Heart left ventricle (tissue), 16 donors: ENCODE data around the gene RALGPS1. TPM values are rescaled to one million over a fixed set of nuclear protein-coding genes. Genes with fewer than 3 reads are reported as not detected.
A peak's percentile ranks its signal among the peaks of the same experiment; 100 is the strongest.

ENCODE experiments used
- ATAC-seq, 4 donors: fragments of 200-7000 bp; cut with Tn5 transposase; one replicate each; pipeline ENCODE4 v1.9.1; 2020 to 2022; ENCODE audit warnings: moderate library complexity in 4 of 4, mild to moderate bottlenecking in 3 of 4, moderate number of reproducible peaks in 1 of 4
- DNase-seq, 5 donors: peaks; one replicate each; pipeline ENCODE4 v3.0.0-alpha.2; 2020
- H3K27ac ChIP-seq, 12 donors: fragments of 200-600 bp; sonication (generic) in 4 of 12; one replicate each; pipeline versions ENCODE4 v1.5.0 to v1.8.0; 2016 to 2022; ENCODE audit warnings: mild to moderate bottlenecking in 2 of 12
- H3K27me3 ChIP-seq, 9 donors: fragments of 200-600 bp; sonication (generic) in 2 of 9; one replicate each; pipeline versions ENCODE4 v1.5.1 to v1.8.0; 2016 to 2022; ENCODE audit warnings: mild to moderate bottlenecking in 3 of 9
- H3K36me3 ChIP-seq, 9 donors: fragments of 200-600 bp; sonication (generic) in 2 of 9; one replicate each; pipeline versions ENCODE4 v1.5.0 to v1.8.0; 2018 to 2022; ENCODE audit warnings: mild to moderate bottlenecking in 2 of 9
- H3K4me1 ChIP-seq, 12 donors: fragments of 200-600 bp; sonication (generic) in 4 of 12; one replicate each; pipeline versions ENCODE4 v1.5.0 to v1.8.0; 2016 to 2022; ENCODE audit warnings: mild to moderate bottlenecking in 3 of 12
- H3K4me3 ChIP-seq, 12 donors: fragments of 200-600 bp; sonication (generic) in 4 of 12; one replicate each; pipeline versions ENCODE4 v1.5.0 to v1.8.0; 2017 to 2022; ENCODE audit warnings: mild to moderate bottlenecking in 9 of 12, moderate library complexity in 4 of 12
- H3K9me3 ChIP-seq, 12 donors: fragments of 200-600 bp; sonication (generic) in 4 of 12; one replicate each; pipeline versions ENCODE4 v1.5.0 to v1.8.0; 2016 to 2022; ENCODE audit warnings: mild to moderate bottlenecking in 1 of 12
- POLR2A ChIP-seq, 2 donors: fragments of 450-650 bp; IDR thresholded peaks; one replicate each; pipeline ENCODE4 v1.6.1; 2017; ENCODE audit warnings: antibody characterized with exemption in 2 of 2, mild to moderate bottlenecking in 2 of 2, moderate library complexity in 2 of 2
- WGBS, 4 donors: extraction: QIAGEN DNeasy Blood & Tissue Kit in 2 of 4; methylation state at CpG; one replicate each; pipeline versions ENCODE4 v1.1.5 to v1.1.7; 2013 to 2018; 5-methylcytosine and 5-hydroxymethylcytosine counted together
- intact Hi-C, 10 donors: fragments of 100-400 bp; cut with DNase I; formaldehyde crosslinking; loops; one replicate each; pipeline versions ENCODE4 v1.11.1 to v1.14.2; 2022
- polyA plus RNA-seq, 2 donors: library from polyadenylated mRNA; stranded (reverse); fragments of 200-250 nt; gene quantifications; one replicate each; pipeline ENCODE4 v1.2.3, GENCODE V29; 2013
- total RNA-seq, 9 donors: library from RNA; depleted of rRNA in 2 of 9; stranded (reverse); fragments of >200 nt in 2 of 9; fragmentation: NEBNext Ultra II Directional in 3 of 9; extraction: Animal tissue kit (Norgen Biotek cat#: 25700) in 3 of 9; gene quantifications; one replicate each; pipeline versions ENCODE4 v1.1.0 to v1.2.4, GENCODE V29; 2016 to 2023
- TF ChIP-seq, protein P1 (sequence below), 12 donors: fragments of 200-600 bp; sonication (generic) in 4 of 12; IDR thresholded peaks; one replicate each; pipeline versions ENCODE4 v1.5.0 to v1.8.0; 2018 to 2022; ENCODE audit warnings: antibody characterized with exemption in 12 of 12, mild to moderate bottlenecking in 5 of 12
- donor health status: ischemic (EF 13 %, LVEDD 7.1; RV severe dilation, severe dysfunction).
- donor health status: healthy with polysubstance abuse.
- donor health status: DM: no; HTN: yes; CAD: no.
- donor health status: DM: no; HTN: no; CAD: no.
- donor health status: ischemic (EF 25% LVEDD 6.9; RV normal size, moderate dysfunction).
- donor health status: ischemic (EF 25% LVEDD 5.7; RV mildly dilated, moderate dysfunction).
- donor health status: healthy.
- donor health status: DM: yes; HTN: yes; CAD: no.
- donor health status: ischemic (EF 35%, LVEDD 5.7; RV mildly dilated, moderate dysfunction).
- donor health status: nonischemic (EF 11% LVEDD 7.7; RV severe dilation, severe dysfunction).
- donor health status: DM: yes; HTN: yes; CAD: no.
- donor health status: PGD.
- donor health status: ischemic (EF 29% LVEDD 5.4; RV normal size, mild dysfunction).
- donor health status: nonischemic (EF 23%, LVEDD 6.1; RV moderate dilation, normal function).

The RALGPS1 gene
- total and polyA plus RNA-seq, 11 donors = 8.0 to 21.8 (median 14.4) TPM

DNA sequence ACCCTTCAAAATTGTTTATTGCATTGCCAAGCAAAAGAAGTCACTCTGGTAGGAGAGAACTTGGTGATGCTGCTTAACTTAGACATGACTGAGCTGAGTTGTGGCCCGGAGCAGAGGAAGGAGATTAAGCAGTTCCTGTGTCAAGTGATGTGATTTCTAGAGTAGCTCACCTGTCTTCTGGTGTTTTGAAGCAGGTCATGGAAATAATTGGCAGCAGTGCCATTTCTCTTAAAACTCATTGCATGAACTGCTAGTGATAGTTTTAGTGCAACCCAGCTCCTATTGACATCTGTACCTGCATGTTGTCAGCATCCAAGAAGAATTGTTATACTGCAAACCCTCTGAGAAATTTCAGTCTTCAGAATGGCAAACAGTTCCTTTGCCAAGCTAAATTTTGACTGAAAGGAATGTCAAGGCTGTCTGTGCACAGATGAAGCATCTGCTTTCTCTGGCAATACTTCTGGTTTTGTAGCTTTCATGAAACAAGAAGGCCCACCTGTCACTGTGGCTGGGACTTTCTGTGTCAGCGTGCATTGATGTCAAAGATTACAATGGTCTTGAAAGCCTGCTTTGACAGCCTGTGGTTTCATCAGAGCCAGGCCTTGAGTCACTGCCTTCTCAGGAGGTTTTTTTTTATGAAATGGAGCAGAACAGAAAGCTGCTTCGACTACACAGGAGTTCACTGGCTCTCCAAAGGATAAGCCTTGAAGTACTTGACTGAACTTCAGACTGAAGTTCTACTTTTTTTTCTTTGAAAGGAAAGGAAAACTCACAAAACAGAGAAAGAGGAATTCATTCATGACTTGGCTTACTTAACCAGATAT, 90.6 kb downstream of the RALGPS1 start:
- H3K27me3 ChIP-seq = no peaks in the 10 kb centered on the region
- H3K4me3 ChIP-seq = no peak overlapping the region
- peak overlapping the region in 1 of 12 donors; percentile 44 for H3K27ac ChIP-seq
- H3K4me1 ChIP-seq = peaks cover 0 to 16% (median 9%) of the 10 kb centered on the region in 12 donors
- TF ChIP-seq POLR2A (IDR thresholded peaks at IDR 0.05) = no peak
- TF ChIP-seq, protein P1, sequence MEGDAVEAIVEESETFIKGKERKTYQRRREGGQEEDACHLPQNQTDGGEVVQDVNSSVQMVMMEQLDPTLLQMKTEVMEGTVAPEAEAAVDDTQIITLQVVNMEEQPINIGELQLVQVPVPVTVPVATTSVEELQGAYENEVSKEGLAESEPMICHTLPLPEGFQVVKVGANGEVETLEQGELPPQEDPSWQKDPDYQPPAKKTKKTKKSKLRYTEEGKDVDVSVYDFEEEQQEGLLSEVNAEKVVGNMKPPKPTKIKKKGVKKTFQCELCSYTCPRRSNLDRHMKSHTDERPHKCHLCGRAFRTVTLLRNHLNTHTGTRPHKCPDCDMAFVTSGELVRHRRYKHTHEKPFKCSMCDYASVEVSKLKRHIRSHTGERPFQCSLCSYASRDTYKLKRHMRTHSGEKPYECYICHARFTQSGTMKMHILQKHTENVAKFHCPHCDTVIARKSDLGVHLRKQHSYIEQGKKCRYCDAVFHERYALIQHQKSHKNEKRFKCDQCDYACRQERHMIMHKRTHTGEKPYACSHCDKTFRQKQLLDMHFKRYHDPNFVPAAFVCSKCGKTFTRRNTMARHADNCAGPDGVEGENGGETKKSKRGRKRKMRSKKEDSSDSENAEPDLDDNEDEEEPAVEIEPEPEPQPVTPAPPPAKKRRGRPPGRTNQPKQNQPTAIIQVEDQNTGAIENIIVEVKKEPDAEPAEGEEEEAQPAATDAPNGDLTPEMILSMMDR (IDR thresholded peaks at IDR 0.05) = no peak
- H3K36me3 ChIP-seq = no peaks in the 10 kb centered on the region
- WGBS, 4 donors = 73 to 81% (median 81%) methylated on average over 3 of the region's 3 CpGs
- intact Hi-C loops = no loop called here
- DNase-seq (no peak), ATAC-seq (peak in 3 of 4 donors; percentile 30 to 60 (median 59))
- H3K9me3 ChIP-seq = no peaks in the 10 kb centered on the region

DNA sequence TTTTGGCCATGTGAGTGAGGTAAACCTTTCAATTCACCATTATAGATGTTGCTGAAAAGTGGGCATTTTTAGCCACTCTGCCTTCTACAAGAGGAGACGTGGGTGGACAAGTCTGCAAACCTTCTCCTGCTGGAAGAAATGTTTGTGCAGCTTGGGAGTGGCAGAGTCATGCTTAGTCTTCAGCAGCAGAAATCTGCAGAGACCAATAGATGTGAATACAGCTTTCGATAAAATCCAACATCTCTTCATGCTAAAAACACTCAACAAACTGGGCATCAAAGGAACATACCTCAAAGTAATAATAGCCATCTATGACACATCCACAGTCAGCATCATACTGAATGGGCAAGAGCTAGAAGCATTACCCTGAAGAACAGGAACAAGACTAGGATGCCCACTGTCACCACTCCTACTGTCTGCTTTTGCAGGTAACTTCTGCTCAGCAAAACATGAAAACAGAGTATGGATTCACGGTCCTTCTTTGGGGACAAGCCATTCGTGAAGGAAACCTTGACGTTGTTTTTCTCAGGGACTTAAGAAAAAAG, 91.3 kb downstream of the RALGPS1 start:
- Histone ChIP-seq H3K36me3 (no peaks in the 10 kb centered on the region), H3K4me3 (no peak overlapping the region), H3K27me3 (no peaks in the 10 kb centered on the region), H3K4me1 (peaks cover 0 to 16% (median 9%) of the 10 kb centered on the region in 12 donors), H3K27ac (peak overlapping the region in 2 of 12 donors; percentile 4 to 44), H3K9me3 (no peaks in the 10 kb centered on the region)
- DNase-seq = no peak
- 91 to 95% (median 93%) methylated on average over 5 of the region's 5 CpGs for WGBS, 4 donors
- ATAC-seq = no peak
- TF ChIP-seq, protein P1 (IDR thresholded peaks at IDR 0.05) = no peak
- TF ChIP-seq POLR2A (IDR thresholded peaks at IDR 0.05) = no peak
- intact Hi-C loops = no loop called here

DNA sequence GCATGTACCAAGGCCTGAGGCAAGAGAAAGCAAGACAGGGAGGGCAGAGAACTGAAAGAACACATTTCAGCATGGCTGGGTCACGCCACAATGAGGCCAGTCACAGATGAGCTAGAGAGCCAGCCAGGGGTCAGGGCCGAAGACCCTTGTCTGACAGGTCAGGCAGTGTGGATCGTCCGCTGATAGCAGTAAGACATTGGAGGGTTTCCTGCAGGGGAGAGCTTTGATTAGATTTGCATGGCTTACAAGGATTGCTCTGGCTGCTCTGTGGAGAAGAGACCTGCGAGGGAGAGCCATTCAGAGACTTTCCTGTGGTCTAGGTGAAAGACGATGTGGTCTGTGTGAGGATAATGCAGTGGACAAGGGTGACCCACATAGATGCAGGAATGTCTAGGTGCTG, 93.1 kb downstream of the RALGPS1 start:
- no peak overlapping the region for H3K27ac ChIP-seq
- ATAC-seq = no peak
- WGBS, 4 donors = 88 to 95% (median 93%) methylated on average over 6 of the region's 6 CpGs

DNA sequence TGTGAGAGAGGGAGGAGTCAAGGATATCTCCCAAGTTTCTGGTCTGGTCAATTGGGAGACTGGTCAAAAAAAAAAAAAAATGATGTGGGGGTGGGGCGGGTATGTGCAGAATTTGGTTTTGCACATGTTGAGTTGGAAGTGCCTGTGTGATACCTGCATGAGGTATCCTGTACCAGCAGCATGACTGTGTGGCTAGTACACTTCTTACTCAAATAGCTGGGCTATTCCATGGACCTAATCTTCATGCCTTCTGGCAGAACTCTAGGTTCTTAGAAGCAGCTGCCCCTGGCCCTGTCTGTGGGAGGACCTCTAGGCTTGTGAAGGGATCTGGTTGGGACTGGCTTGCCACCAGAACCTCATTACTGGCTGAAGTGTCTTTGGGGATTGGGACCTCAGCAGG, 93.5 kb downstream of the RALGPS1 start:
- no peaks in the 10 kb centered on the region for H3K36me3 ChIP-seq
- no peaks in the 10 kb centered on the region for H3K9me3 ChIP-seq
- peaks cover 0 to 16% (median 9%) of the 10 kb centered on the region in 12 donors for H3K4me1 ChIP-seq
- TF ChIP-seq POLR2A (IDR thresholded peaks at IDR 0.05) = no peak
- TF ChIP-seq, protein P1 (IDR thresholded peaks at IDR 0.05) = no peak
- no peak for DNase-seq
- no peak overlapping the region for H3K4me3 ChIP-seq
- WGBS, 4 donors = 94 to 100% (median 98%) methylated on average over 1 of the region's 1 CpG
- no peak for ATAC-seq
- no peak overlapping the region for H3K27ac ChIP-seq
- H3K27me3 ChIP-seq = no peaks in the 10 kb centered on the region
- intact Hi-C loops = no loop called here

More for the DNA sequence above, 93.1 kb downstream of the RALGPS1 start:
- Histone ChIP-seq H3K27me3 (no peaks in the 10 kb centered on the region), H3K36me3 (no peaks in the 10 kb centered on the region), H3K9me3 (no peaks in the 10 kb centered on the region), H3K4me3 (no peak overlapping the region), H3K4me1 (peaks cover 0 to 16% (median 9%) of the 10 kb centered on the region in 12 donors)
- TF ChIP-seq, protein P1 (IDR thresholded peaks at IDR 0.05) = no peak
- no peak for TF ChIP-seq POLR2A (IDR thresholded peaks at IDR 0.05)
- intact Hi-C loops = no loop called here
- no peak for DNase-seq
